ENCODE data around the gene SLC34A3.

Gene SLC34A3

GRCh38 chr9:137218754-137219271, 11.9 kb upstream of the SLC34A3 start:
- DNase-seq, result no peak

- DNase-seq, result no peak
Observed at GRCh38 chr9:137219757-137220316, 10.9 kb upstream of the SLC34A3 start.

GRCh38 chr9:137220317-137221094, 10.2 kb upstream of the SLC34A3 start:
- DNase-seq, result no peak

GRCh38 chr9:137221095-137221505, 9.6 kb upstream of the SLC34A3 start:
- no peak for DNase-seq

- no peak for DNase-seq
Observed at GRCh38 chr9:137221506-137222111, 9.1 kb upstream of the SLC34A3 start.

GRCh38 chr9:137222190-137223077, 8.3 kb upstream of the SLC34A3 start, which contains the start of gene RNF208:
RNF208 (minus strand) TSS chr9:137222240; CDS start chr9:137221212, 1,028 bp downstream.
- DNase-seq, result no peak

GRCh38 chr9:137223078-137223970, 7.4 kb upstream of the SLC34A3 start:
- DNase-seq, result peak; percentile 97

- no peak for DNase-seq
Observed at GRCh38 chr9:137224830-137225694, 5.6 kb upstream of the SLC34A3 start, which contains the start of gene CYSRT1. CYSRT1 (plus strand) TSS chr9:137225174; CDS start chr9:137225622, 448 bp downstream.

GRCh38 chr9:137225699-137226331, 4.9 kb upstream of the SLC34A3 start:
- no peak for DNase-seq

- DNase-seq, result no peak
Observed at GRCh38 chr9:137226338-137227053, 4.2 kb upstream of the SLC34A3 start.

GRCh38 chr9:137227054-137227852, 3.4 kb upstream of the SLC34A3 start, which contains the start of gene RNF224:
RNF224 (plus strand) TSS chr9:137227502; CDS start chr9:137228336, 834 bp downstream.
- peak; percentile 82 for DNase-seq

GRCh38 chr9:137227853-137228505, 2.7 kb upstream of the SLC34A3 start:
- DNase-seq, result no peak

GRCh38 chr9:137228506-137228967, 2.2 kb upstream of the SLC34A3 start:
- DNase-seq, result no peak

- no peak for DNase-seq
Observed at GRCh38 chr9:137228968-137229896, 1.5 kb upstream of the SLC34A3 start.

- no peak for DNase-seq
Observed at GRCh38 chr9:137229903-137230704, 597 bp upstream of the SLC34A3 start.
